Mesendoderm (in vitro differentiated cells): Measurements from ENCODE around the gene C12orf50.

ENCODE experiments used
- DNase-seq: peaks from one replicate; pipeline ENCODE4 v3.0.0; 2013
- H2AK5ac ChIP-seq: 2 replicates; pipeline ENCODE4 v1.6.1; 2013; ENCODE audit warnings: low read length, inconsistent platforms
- H2BK120ac ChIP-seq: 2 replicates; pipeline ENCODE4 v1.6.1; 2013; ENCODE audit warnings: low read depth, mild to moderate bottlenecking, low read length, moderate library complexity, mixed read lengths
- H2BK15ac ChIP-seq: replicated peaks from 2 replicates; pipeline ENCODE4 v1.6.1; 2013; ENCODE audit warnings: low read depth, mild to moderate bottlenecking, moderate library complexity
- H2BK5ac ChIP-seq: 2 replicates; pipeline ENCODE4 v1.6.1; 2013; ENCODE audit warnings: low read length, inconsistent platforms
- H3K18ac ChIP-seq: 2 replicates; pipeline ENCODE4 v1.6.1; 2013; ENCODE audit warnings: mild to moderate bottlenecking, low read length, mixed read lengths
- H3K23ac ChIP-seq: one replicate; pipeline ENCODE4 v1.6.1; 2013; ENCODE audit warnings: low read length
- H3K27ac ChIP-seq: 2 replicates; pipeline ENCODE4 v1.5.1; 2013; ENCODE audit warnings: low read depth, mild to moderate bottlenecking, inconsistent platforms, low read length, moderate library complexity
- H3K27me3 ChIP-seq: 2 replicates; pipeline ENCODE4 v1.6.1; 2013; ENCODE audit warnings: low read length, control low read depth, mild to moderate bottlenecking, inconsistent platforms; ENCODE audit not compliant: insufficient read depth, poor library complexity
- H3K36me3 ChIP-seq: 2 replicates; pipeline ENCODE4 v1.6.1; 2013; ENCODE audit warnings: low read length, inconsistent platforms; ENCODE audit not compliant: control insufficient read depth, insufficient read depth
- H3K4ac ChIP-seq: one replicate; pipeline ENCODE4 v1.6.1; 2013; ENCODE audit warnings: low read depth, mild to moderate bottlenecking, low read length, moderate library complexity
- H3K4me1 ChIP-seq: 2 replicates; pipeline ENCODE4 v1.6.1; 2013; ENCODE audit warnings: low read depth, low read length, inconsistent platforms; ENCODE audit not compliant: control insufficient read depth
- H3K4me2 ChIP-seq: 2 replicates; pipeline ENCODE4 v1.6.1; 2013; ENCODE audit warnings: low read length
- H3K4me3 ChIP-seq: 2 replicates; pipeline ENCODE4 v1.5.1; 2013; ENCODE audit warnings: mild to moderate bottlenecking, low read length
- H3K56ac ChIP-seq: one replicate; pipeline ENCODE4 v1.6.1; 2013; ENCODE audit warnings: low read length
- H3K79me1 ChIP-seq: 2 replicates; pipeline ENCODE4 v1.6.1; 2013; ENCODE audit warnings: low read length, inconsistent platforms
- H3K79me2 ChIP-seq: 2 replicates; pipeline ENCODE4 v1.6.1; 2013; ENCODE audit warnings: mild to moderate bottlenecking, low read length; ENCODE audit not compliant: control insufficient read depth, insufficient read depth
- H3K9ac ChIP-seq: 2 replicates; pipeline ENCODE4 v1.6.1; 2013; ENCODE audit warnings: low read length, inconsistent platforms
- H4K5ac ChIP-seq: one replicate; pipeline ENCODE4 v1.6.1; 2013; ENCODE audit warnings: low read length
- H4K8ac ChIP-seq: one replicate; pipeline ENCODE4 v1.6.1; 2013; ENCODE audit warnings: low read depth, mild to moderate bottlenecking, control low read depth, low read length, moderate library complexity
- WGBS: extraction: QIAGEN DNeasy Blood & Tissue Kit; methylation state at CpG from one replicate; pipeline ENCODE4 v1.1.7; 2013; ENCODE audit warnings: low lambda C conversion rate, missing lambda C conversion rate; ENCODE audit not compliant: insufficient coverage; ENCODE audit errors: extremely low coverage; 5-methylcytosine and 5-hydroxymethylcytosine counted together

The C12orf50 gene

DNA sequence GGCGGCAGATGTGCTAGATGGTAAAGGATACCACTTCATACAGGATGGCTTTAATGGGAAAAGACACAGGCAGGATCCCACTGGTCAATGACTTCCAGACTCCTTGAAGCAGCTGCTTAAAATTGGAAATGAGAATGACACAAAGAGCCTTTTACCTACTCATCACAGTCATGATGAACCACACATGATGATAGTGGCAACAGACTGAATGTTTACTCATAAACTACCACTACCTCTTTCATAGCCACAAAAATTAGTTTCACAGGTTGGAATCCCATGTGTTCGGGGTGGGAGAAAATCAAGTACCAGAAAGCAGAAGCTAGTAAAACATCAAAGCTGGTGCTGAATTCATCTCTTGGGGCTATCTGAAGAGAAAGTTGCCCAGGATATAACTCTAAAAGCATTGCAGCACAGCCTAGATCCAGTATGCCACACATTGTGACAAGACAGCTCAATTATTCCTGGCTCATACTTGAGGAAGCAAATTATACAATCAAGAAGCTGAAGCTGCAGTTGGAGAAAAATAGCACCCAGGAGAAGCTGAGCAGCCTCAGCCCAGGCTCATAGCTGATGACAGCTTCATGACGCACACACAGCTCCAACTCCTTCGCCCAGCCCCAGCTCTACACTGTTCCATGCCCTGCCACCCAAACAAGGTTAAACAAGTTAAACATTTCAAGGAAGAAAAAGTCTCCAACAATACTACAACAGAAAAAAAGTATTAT lies 29.0 kb upstream of the C12orf50 start:
- no peak overlapping the region for H4K8ac ChIP-seq
- no peak overlapping the region for H4K5ac ChIP-seq
- no peak overlapping the region for H2BK15ac ChIP-seq
- no peak overlapping the region for H3K18ac ChIP-seq
- no peaks in the 10 kb centered on the region for H3K36me3 ChIP-seq
- H3K79me1 ChIP-seq = no peaks in the 10 kb centered on the region
- no peak overlapping the region for H3K4me2 ChIP-seq
- no peak overlapping the region for H2AK5ac ChIP-seq
- no peak overlapping the region for H2BK120ac ChIP-seq
- H3K9ac ChIP-seq = no peak overlapping the region
- WGBS = no CpG with 5 or more reads among the region's 4 CpGs
- no peaks in the 10 kb centered on the region for H3K27me3 ChIP-seq
- no peak overlapping the region for H3K23ac ChIP-seq
- H3K56ac ChIP-seq = no peak overlapping the region
- no peak for DNase-seq
- no peaks in the 10 kb centered on the region for H3K4me1 ChIP-seq
- no peak overlapping the region for H2BK5ac ChIP-seq
- H3K4me3 ChIP-seq = no peak overlapping the region
- H3K4ac ChIP-seq = no peak overlapping the region
- H3K27ac ChIP-seq = no peak overlapping the region
- no peaks in the 10 kb centered on the region for H3K79me2 ChIP-seq

DNA sequence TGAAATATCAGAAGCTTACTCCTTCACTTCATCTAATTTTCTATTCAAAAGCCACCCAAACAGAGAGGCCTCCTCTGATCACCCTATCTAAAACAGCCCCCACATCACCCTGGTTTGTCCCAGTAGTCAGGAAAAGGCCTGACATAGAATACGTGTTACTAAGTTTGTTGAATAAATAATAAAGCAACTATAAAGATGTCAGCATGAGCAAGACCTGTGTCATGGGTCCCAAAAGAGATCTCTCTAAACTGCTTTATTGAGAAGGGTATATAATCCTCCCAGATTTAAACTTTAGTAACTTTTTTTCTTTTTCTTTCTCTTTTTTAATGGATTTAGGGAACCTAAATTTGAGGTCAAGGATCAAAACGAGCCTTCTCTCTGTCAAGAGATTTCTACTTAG lies 27.4 kb upstream of the C12orf50 start:
- Histone ChIP-seq H3K79me1 (no peaks in the 10 kb centered on the region), H3K4me1 (no peaks in the 10 kb centered on the region), H3K27ac (no peak overlapping the region), H3K18ac (no peak overlapping the region), H3K9ac (no peak overlapping the region), H3K56ac (no peak overlapping the region), H2BK120ac (no peak overlapping the region), H3K79me2 (no peaks in the 10 kb centered on the region), H3K36me3 (no peaks in the 10 kb centered on the region), H3K4ac (no peak overlapping the region), H2BK5ac (no peak overlapping the region), H2AK5ac (no peak overlapping the region), H2BK15ac (no peak overlapping the region), H3K4me2 (no peak overlapping the region), H4K5ac (no peak overlapping the region), H3K27me3 (no peaks in the 10 kb centered on the region), H3K4me3 (no peak overlapping the region), H3K23ac (no peak overlapping the region), H4K8ac (no peak overlapping the region)
- DNase-seq = no peak
- WGBS = no CpG with 5 or more reads among the region's 2 CpGs

DNA sequence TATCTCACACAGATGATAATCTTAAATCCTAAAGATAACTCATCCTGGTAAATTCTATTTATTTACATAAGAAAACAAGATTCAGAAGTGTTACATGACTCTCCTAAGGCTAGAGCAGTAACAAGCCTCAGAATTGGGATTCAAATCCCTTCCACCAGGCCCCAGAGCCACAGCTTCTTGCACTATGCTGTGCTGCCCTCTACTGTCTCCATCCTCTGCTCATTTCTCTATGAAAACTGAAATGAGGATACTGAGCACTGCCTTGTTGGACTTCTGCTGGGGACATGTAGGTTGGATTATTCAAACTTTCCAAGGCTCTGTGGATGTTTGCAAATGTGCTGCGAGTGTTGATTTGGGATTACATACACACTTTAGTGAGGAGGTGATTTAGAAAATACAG lies 23.5 kb upstream of the C12orf50 start:
- no peak overlapping the region for H3K9ac ChIP-seq
- H3K4me2 ChIP-seq = no peak overlapping the region
- H3K4me1 ChIP-seq = no peaks in the 10 kb centered on the region
- no peak overlapping the region for H3K18ac ChIP-seq
- WGBS = no CpG with 5 or more reads among the region's 1 CpG
- no peaks in the 10 kb centered on the region for H3K79me1 ChIP-seq
- H4K8ac ChIP-seq = no peak overlapping the region
- H3K79me2 ChIP-seq = no peaks in the 10 kb centered on the region
- H2BK5ac ChIP-seq = no peak overlapping the region
- H2AK5ac ChIP-seq = no peak overlapping the region
- H2BK15ac ChIP-seq = no peak overlapping the region
- no peak overlapping the region for H3K23ac ChIP-seq
- no peak overlapping the region for H3K4me3 ChIP-seq
- no peaks in the 10 kb centered on the region for H3K27me3 ChIP-seq
- H3K56ac ChIP-seq = no peak overlapping the region
- DNase-seq = peak; percentile 62
- H2BK120ac ChIP-seq = no peak overlapping the region
- H3K4ac ChIP-seq = no peak overlapping the region
- H3K27ac ChIP-seq = no peak overlapping the region
- no peak overlapping the region for H4K5ac ChIP-seq
- H3K36me3 ChIP-seq = no peaks in the 10 kb centered on the region

DNA sequence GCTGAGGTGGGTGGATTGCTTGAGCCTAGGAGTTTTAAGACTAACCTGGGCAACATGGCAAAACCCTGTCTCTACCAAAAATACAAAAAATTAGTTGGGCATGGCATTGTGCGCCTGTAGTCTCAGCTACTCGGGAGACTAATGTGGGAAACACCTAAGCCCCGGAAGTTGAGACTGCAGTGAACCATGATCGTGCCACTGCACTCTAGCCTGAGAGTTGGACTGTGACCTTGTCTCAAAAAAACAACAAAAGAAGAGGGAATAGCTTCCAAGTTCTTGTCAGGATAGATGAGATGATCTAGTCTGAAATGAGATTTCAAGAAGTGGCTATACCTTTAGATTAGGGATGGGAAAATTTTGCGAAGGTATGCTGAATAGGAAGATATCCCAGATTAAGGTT lies 14.8 kb upstream of the C12orf50 start:
- Histone ChIP-seq H3K9ac (no peak overlapping the region), H3K79me2 (peaks cover 5% of the 10 kb centered on the region), H3K23ac (no peak overlapping the region), H3K18ac (no peak overlapping the region), H2AK5ac (no peak overlapping the region), H4K5ac (no peak overlapping the region), H3K27ac (no peak overlapping the region), H4K8ac (no peak overlapping the region), H3K4me1 (no peaks in the 10 kb centered on the region), H3K4me3 (no peak overlapping the region), H2BK15ac (no peak overlapping the region), H3K4ac (no peak overlapping the region), H3K79me1 (no peaks in the 10 kb centered on the region), H2BK120ac (no peak overlapping the region), H2BK5ac (no peak overlapping the region), H3K4me2 (no peak overlapping the region), H3K56ac (no peak overlapping the region), H3K27me3 (no peaks in the 10 kb centered on the region), H3K36me3 (peaks cover 2% of the 10 kb centered on the region)
- WGBS = no CpG with 5 or more reads among the region's 5 CpGs
- no peak for DNase-seq

DNA sequence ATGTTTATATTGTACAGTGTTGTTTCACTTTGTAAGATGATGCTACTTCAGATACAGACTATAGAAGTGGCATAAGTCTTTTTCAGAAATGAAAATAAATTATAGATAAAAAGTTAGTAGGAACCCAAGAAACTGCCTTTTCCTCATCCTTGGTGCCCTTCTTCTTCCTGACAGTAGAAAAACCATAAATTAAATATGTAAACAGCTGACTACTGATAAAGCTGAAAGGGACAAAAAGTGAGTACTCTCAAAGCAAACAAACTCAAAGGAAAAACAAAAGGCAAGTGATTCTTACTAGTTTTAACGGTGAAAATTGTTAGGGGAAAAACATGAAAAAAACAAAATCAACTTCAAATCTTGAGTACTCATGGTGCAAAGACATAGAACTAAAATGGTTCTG lies 8.6 kb upstream of the C12orf50 start:
- no peak overlapping the region for H3K56ac ChIP-seq
- peaks cover 6% of the 10 kb centered on the region for H3K4me1 ChIP-seq
- peaks cover 5% of the 10 kb centered on the region for H3K79me1 ChIP-seq
- H3K9ac ChIP-seq = no peak overlapping the region
- no peak overlapping the region for H3K4me2 ChIP-seq
- no peak overlapping the region for H2BK15ac ChIP-seq
- no peaks in the 10 kb centered on the region for H3K36me3 ChIP-seq
- no peak overlapping the region for H3K23ac ChIP-seq
- no CpG with 5 or more reads among the region's 1 CpG for WGBS
- H3K18ac ChIP-seq = no peak overlapping the region
- DNase-seq = no peak
- H3K27me3 ChIP-seq = no peaks in the 10 kb centered on the region
- no peak overlapping the region for H2BK120ac ChIP-seq
- no peak overlapping the region for H3K4ac ChIP-seq
- no peak overlapping the region for H3K27ac ChIP-seq
- no peak overlapping the region for H2AK5ac ChIP-seq
- no peak overlapping the region for H4K5ac ChIP-seq
- peaks cover 19% of the 10 kb centered on the region for H3K79me2 ChIP-seq
- H4K8ac ChIP-seq = no peak overlapping the region
- H2BK5ac ChIP-seq = no peak overlapping the region
- H3K4me3 ChIP-seq = no peak overlapping the region
